GOT3 (cell line): ENCODE results near the gene MIOS.

Experiments
- DNase-seq: peaks from one replicate; lab custom pipeline; 2025; ENCODE audit warnings: mixed read lengths; lab: John Stamatoyannopoulos, UW

Gene MIOS

GRCh38 chr7:7566651-7567611 is at the start of gene MIOS:
TSS of gene MIOS (plus strand) at chr7:7566884. CDS start at chr7:7572476, 5,592 bp downstream.
- DNase-seq = peak; percentile 56

GRCh38 chr7:7517754-7518153 is 48.9 kb upstream of the MIOS start:
- DNase-seq = no peak

GRCh38 chr7:7519056-7519455 is 47.6 kb upstream of the MIOS start:
- no peak for DNase-seq

- DNase-seq = no peak
Observed at GRCh38 chr7:7519528-7519927, 47.2 kb upstream of the MIOS start.

GRCh38 chr7:7521259-7521658 is 45.4 kb upstream of the MIOS start:
- DNase-seq = no peak

GRCh38 chr7:7522421-7522820 is 44.3 kb upstream of the MIOS start:
- DNase-seq = no peak

- no peak for DNase-seq
Observed at GRCh38 chr7:7524121-7524520, 42.6 kb upstream of the MIOS start.

- DNase-seq = no peak
Observed at GRCh38 chr7:7526006-7526405, 40.7 kb upstream of the MIOS start.

- no peak for DNase-seq
Observed at GRCh38 chr7:7527047-7527446, 39.6 kb upstream of the MIOS start.

- no peak for DNase-seq
Observed at GRCh38 chr7:7529328-7529727, 37.4 kb upstream of the MIOS start.

GRCh38 chr7:7533831-7534430 is 32.8 kb upstream of the MIOS start:
- no peak for DNase-seq

- no peak for DNase-seq
Observed at GRCh38 chr7:7535691-7536090, 31.0 kb upstream of the MIOS start, which contains the start of gene COL28A1. TSS of gene COL28A1 (minus strand) at chr7:7535873. CDS start at chr7:7532875, 2,998 bp downstream.

- DNase-seq = no peak
Observed at GRCh38 chr7:7536396-7537019, 30.2 kb upstream of the MIOS start.

- DNase-seq = no peak
Observed at GRCh38 chr7:7537711-7538110, 29.0 kb upstream of the MIOS start.

- DNase-seq = no peak
Observed at GRCh38 chr7:7539152-7539551, 27.5 kb upstream of the MIOS start.

GRCh38 chr7:7539711-7540110 is 27.0 kb upstream of the MIOS start:
- no peak for DNase-seq

GRCh38 chr7:7542251-7542835 is 24.3 kb upstream of the MIOS start:
- no peak for DNase-seq

GRCh38 chr7:7548407-7548806 is 18.3 kb upstream of the MIOS start:
- DNase-seq = no peak

GRCh38 chr7:7550663-7551062 is 16.0 kb upstream of the MIOS start:
- no peak for DNase-seq

- DNase-seq = no peak
Observed at GRCh38 chr7:7552199-7552598, 14.5 kb upstream of the MIOS start.

GRCh38 chr7:7553386-7553785 is 13.3 kb upstream of the MIOS start:
- DNase-seq = no peak

- DNase-seq = no peak
Observed at GRCh38 chr7:7554021-7554432, 12.7 kb upstream of the MIOS start.
